Neural progenitor cell (in vitro differentiated cells): Measurements from ENCODE around the gene CPN1. TPM values are rescaled to one million over a fixed set of nuclear protein-coding genes. Genes with fewer than 3 reads are reported as not detected.

Experiments used
- DNase-seq: peaks from one replicate; pipeline ENCODE4 v3.0.0-alpha.2; 2016; ENCODE audit warnings: low spot score
- H2AFZ ChIP-seq: fragments of 200-600 bp; sonication (generic); replicated peaks from 2 replicates; pipeline ENCODE4 v1.6.1; 2016; ENCODE audit warnings: antibody characterized with exemption
- H3F3A ChIP-seq: fragments of 200-600 bp; sonication (generic); 2 replicates; pipeline ENCODE4 v1.6.1; 2016; ENCODE audit warnings: antibody characterized with exemption, low read depth
- H3K27ac ChIP-seq: fragments of 200-600 bp; sonication (generic); 2 replicates; pipeline ENCODE4 v1.5.1; 2016; ENCODE audit warnings: mild to moderate bottlenecking
- H3K27me3 ChIP-seq: fragments of 200-600 bp; sonication (generic); 2 replicates; pipeline ENCODE4 v1.6.1; 2016; ENCODE audit warnings: mild to moderate bottlenecking, moderate library complexity
- H3K36me3 ChIP-seq: fragments of 200-600 bp; sonication (generic); 2 replicates; pipeline ENCODE4 v1.5.1; 2016
- H3K4me1 ChIP-seq: fragments of 200-600 bp; sonication (generic); 2 replicates; pipeline ENCODE4 v1.6.1; 2016; ENCODE audit warnings: mixed run types
- H3K4me2 ChIP-seq: fragments of 200-600 bp; sonication (generic); 2 replicates; pipeline ENCODE4 v1.6.1; 2016
- H3K4me3 ChIP-seq: fragments of 200-600 bp; sonication (generic); 2 replicates; pipeline ENCODE4 v1.5.1; 2016
- H3K79me2 ChIP-seq: fragments of 200-600 bp; sonication (generic); 2 replicates; pipeline ENCODE4 v1.6.1; 2016; ENCODE audit warnings: low read depth
- H3K9ac ChIP-seq: fragments of 200-600 bp; sonication (generic); 2 replicates; pipeline ENCODE4 v1.6.1; 2016
- H3K9me3 ChIP-seq: fragments of 200-600 bp; sonication (generic); 2 replicates; pipeline ENCODE4 v1.5.1; 2016; ENCODE audit warnings: low read depth
- H4K20me1 ChIP-seq: fragments of 200-600 bp; sonication (generic); 2 replicates; pipeline ENCODE4 v1.6.1; 2016; ENCODE audit warnings: low read depth
- H3K27ac Mint-ChIP-seq: 3 replicates; pipeline ENCODE4 v1.8.0; 2021; ENCODE audit warnings: mixed read lengths
- H3K27me3 Mint-ChIP-seq: 2 replicates; pipeline ENCODE4 v1.8.0; 2022; ENCODE audit warnings: low read depth, mild to moderate bottlenecking, inconsistent platforms, moderate library complexity, mixed read lengths; ENCODE audit not compliant: insufficient read depth
- H3K36me3 Mint-ChIP-seq: 3 replicates; pipeline ENCODE4 v1.8.0; 2021; ENCODE audit warnings: mixed read lengths
- H3K4me1 Mint-ChIP-seq: 3 replicates; pipeline ENCODE4 v1.8.0; 2021; ENCODE audit warnings: mixed read lengths
- H3K4me3 Mint-ChIP-seq: 3 replicates; pipeline ENCODE4 v1.8.0; 2021; ENCODE audit warnings: mild to moderate bottlenecking, moderate library complexity, mixed read lengths
- H3K9me3 Mint-ChIP-seq: 3 replicates; pipeline ENCODE4 v1.8.0; 2020; ENCODE audit warnings: mixed read lengths
- CTCF ChIP-seq: fragments of 200-600 bp; sonication (generic); IDR thresholded peaks from 2 replicates; pipeline ENCODE4 v1.5.1; 2017; ENCODE audit warnings: antibody characterized with exemption, mild to moderate bottlenecking
- EZH2 ChIP-seq: fragments of 200-600 bp; sonication (generic); IDR thresholded peaks from 2 replicates; pipeline ENCODE4 v1.6.1; 2017; ENCODE audit warnings: antibody characterized with exemption, mild to moderate bottlenecking, moderate library complexity
- EZH2phosphoT487 ChIP-seq: fragments of 200-600 bp; sonication (generic); IDR thresholded peaks from 2 replicates; pipeline ENCODE4 v1.6.1; 2017; ENCODE audit warnings: antibody characterized with exemption
- total RNA-seq: library from RNA; depleted of rRNA; stranded (reverse); fragments of >200 nt; gene quantifications from 2 replicates; pipeline ENCODE4 v1.2.3, GENCODE V29; 2015; ENCODE audit warnings: low replicate concordance

CPN1 gene
- total RNA-seq, 1 donor from 2014 or later = not detected

GRCh38 chr10:100043796-100044195 lies 37.9 kb downstream of the CPN1 start:
- Histone ChIP-seq H3K27ac (no peak overlapping the region), H3K9me3 (no peaks in the 10 kb centered on the region), H3K4me3 (no peak overlapping the region), H3K79me2 (no peaks in the 10 kb centered on the region), H3F3A (no peaks in the 10 kb centered on the region), H2AFZ (peak overlapping the region; percentile 36), H3K9ac (no peak overlapping the region), H3K27me3 (no peaks in the 10 kb centered on the region), H3K36me3 (no peaks in the 10 kb centered on the region), H3K4me1 (peaks cover 4% of the 10 kb centered on the region), H3K4me2 (no peak overlapping the region), H4K20me1 (no peaks in the 10 kb centered on the region)
- H3K9me3 Mint-ChIP-seq = no peaks in the 10 kb centered on the region
- peak overlapping the region; percentile 69 for H3K27ac Mint-ChIP-seq
- H3K27me3 Mint-ChIP-seq = peaks cover 7% of the 10 kb centered on the region
- no peak for DNase-seq
- H3K4me1 Mint-ChIP-seq = peaks cover 23% of the 10 kb centered on the region
- TF ChIP-seq CTCF (no peak), EZH2phosphoT487 (no peak), EZH2 (no peak)
- no peak overlapping the region for H3K4me3 Mint-ChIP-seq
- no peaks in the 10 kb centered on the region for H3K36me3 Mint-ChIP-seq

GRCh38 chr10:100043344-100043743 lies 38.3 kb downstream of the CPN1 start:
- Histone ChIP-seq H2AFZ (peak overlapping the region; percentile 36), H3K9me3 (no peaks in the 10 kb centered on the region), H3K4me2 (no peak overlapping the region), H3K36me3 (no peaks in the 10 kb centered on the region), H3K9ac (no peak overlapping the region), H3K27ac (no peak overlapping the region), H3K4me3 (no peak overlapping the region), H3F3A (no peaks in the 10 kb centered on the region), H3K79me2 (no peaks in the 10 kb centered on the region), H4K20me1 (no peaks in the 10 kb centered on the region), H3K27me3 (no peaks in the 10 kb centered on the region), H3K4me1 (peaks cover 4% of the 10 kb centered on the region)
- TF ChIP-seq CTCF = no peak
- TF ChIP-seq EZH2 = no peak
- TF ChIP-seq EZH2phosphoT487 = no peak
- Mint-ChIP-seq H3K27ac (peak overlapping the region; percentile 69), H3K9me3 (no peaks in the 10 kb centered on the region), H3K36me3 (no peaks in the 10 kb centered on the region), H3K27me3 (peaks cover 7% of the 10 kb centered on the region), H3K4me1 (peaks cover 26% of the 10 kb centered on the region), H3K4me3 (no peak overlapping the region)
- no peak for DNase-seq

GRCh38 chr10:100041306-100042002 lies 40.2 kb downstream of the CPN1 start:
- peaks cover 7% of the 10 kb centered on the region for H3K27me3 Mint-ChIP-seq
- Histone ChIP-seq H3F3A (no peaks in the 10 kb centered on the region), H3K4me3 (no peak overlapping the region), H4K20me1 (no peaks in the 10 kb centered on the region), H3K79me2 (no peaks in the 10 kb centered on the region), H3K27me3 (no peaks in the 10 kb centered on the region), H3K4me1 (peaks cover 4% of the 10 kb centered on the region), H3K36me3 (no peaks in the 10 kb centered on the region), H3K27ac (no peak overlapping the region), H3K4me2 (no peak overlapping the region), H3K9ac (no peak overlapping the region), H2AFZ (no peak overlapping the region), H3K9me3 (no peaks in the 10 kb centered on the region)
- H3K27ac Mint-ChIP-seq = no peak overlapping the region
- no peak overlapping the region for H3K4me3 Mint-ChIP-seq
- TF ChIP-seq EZH2 (no peak), CTCF (no peak), EZH2phosphoT487 (no peak)
- H3K4me1 Mint-ChIP-seq = peaks cover 26% of the 10 kb centered on the region
- H3K36me3 Mint-ChIP-seq = no peaks in the 10 kb centered on the region
- no peaks in the 10 kb centered on the region for H3K9me3 Mint-ChIP-seq
- no peak for DNase-seq
